Hepatocyte (in vitro differentiated cells): ENCODE data around the gene SORCS2. TPM values are rescaled to one million over a fixed set of nuclear protein-coding genes. Genes with fewer than 3 reads are reported as not detected.

Source experiments
- DNase-seq: peaks from one replicate; pipeline ENCODE4 v3.0.0-alpha.2; 2016; ENCODE audit warnings: low spot score
- H2AFZ ChIP-seq: fragments of 200-600 bp; sonication (generic); 2 replicates; pipeline ENCODE4 v1.6.0; 2016; ENCODE audit warnings: antibody characterized with exemption, mild to moderate bottlenecking
- H3K27ac ChIP-seq: fragments of 200-600 bp; sonication (generic); 2 replicates; pipeline ENCODE4 v1.5.1; 2016; ENCODE audit warnings: mild to moderate bottlenecking
- H3K27me3 ChIP-seq: fragments of 200-600 bp; sonication (generic); 2 replicates; pipeline ENCODE4 v1.6.1; 2016
- H3K36me3 ChIP-seq: fragments of 200-600 bp; sonication (generic); replicated peaks from 2 replicates; pipeline ENCODE4 v1.5.1; 2016; ENCODE audit warnings: low read depth; ENCODE audit not compliant: insufficient read depth
- H3K4me1 ChIP-seq: fragments of 200-600 bp; sonication (generic); 2 replicates; pipeline ENCODE4 v1.5.1; 2016; ENCODE audit warnings: mild to moderate bottlenecking, moderate library complexity; ENCODE audit not compliant: insufficient read depth
- H3K4me2 ChIP-seq: fragments of 200-600 bp; sonication (generic); 2 replicates; pipeline ENCODE4 v1.6.0; 2016
- H3K4me3 ChIP-seq: fragments of 200-600 bp; sonication (generic); 2 replicates; pipeline ENCODE4 v1.5.1; 2016; ENCODE audit warnings: mild to moderate bottlenecking
- H3K79me2 ChIP-seq: fragments of 200-600 bp; sonication (generic); 2 replicates; pipeline ENCODE4 v1.6.0; 2017; ENCODE audit warnings: mild to moderate bottlenecking
- H3K9me2 ChIP-seq: fragments of 200-600 bp; sonication (generic); replicated peaks from 2 replicates; pipeline ENCODE4 v1.6.0; 2017; ENCODE audit warnings: mild to moderate bottlenecking; ENCODE audit not compliant: insufficient read depth
- H3K9me3 ChIP-seq: fragments of 200-600 bp; sonication (generic); 2 replicates; pipeline ENCODE4 v1.5.1; 2016; ENCODE audit warnings: low read depth, mild to moderate bottlenecking
- H4K20me1 ChIP-seq: fragments of 200-600 bp; sonication (generic); 2 replicates; pipeline ENCODE4 v1.6.0; 2016; ENCODE audit warnings: mild to moderate bottlenecking; ENCODE audit not compliant: insufficient read depth, poor library complexity, severe bottlenecking
- CTCF ChIP-seq: fragments of 200-600 bp; sonication (generic); IDR thresholded peaks from 2 replicates; pipeline ENCODE4 v1.5.1; 2016; ENCODE audit warnings: antibody characterized with exemption, mild to moderate bottlenecking; ENCODE audit not compliant: poor library complexity
- EZH2 ChIP-seq: fragments of 200-600 bp; sonication (generic); IDR thresholded peaks from 2 replicates; pipeline ENCODE4 v1.6.1; 2016; ENCODE audit warnings: antibody characterized with exemption, mild to moderate bottlenecking, borderline replicate concordance
- EZH2phosphoT487 ChIP-seq: fragments of 200-600 bp; sonication (generic); IDR thresholded peaks from one replicate; pipeline ENCODE4 v1.6.1; 2018; ENCODE audit warnings: antibody characterized with exemption, mild to moderate bottlenecking, low read depth, moderate library complexity; ENCODE audit not compliant: unreplicated experiment, severe bottlenecking
- WGBS: methylation state at CpG from one replicate; pipeline ENCODE4 v1.1.6; 2016; ENCODE audit warnings: low lambda C conversion rate; ENCODE audit errors: missing lambda C conversion rate; 5-methylcytosine and 5-hydroxymethylcytosine counted together
- polyA plus RNA-seq: library from polyadenylated mRNA; unstranded; fragments of >200 nt; fragmentation: Nextera tagmentation; extraction: Ambion mirVana; gene quantifications from 2 replicates; pipeline ENCODE4 v1.2.1, GENCODE V29; 2016
- total RNA-seq: library from RNA; depleted of rRNA; stranded (reverse); fragments of >200 nt; gene quantifications from 2 replicates; pipeline ENCODE4 v1.2.3, GENCODE V29; 2014

SORCS2 gene
- total and polyA plus RNA-seq, 2 experiments from 2014 or later, result 1.6 to 4.8 TPM

DNA sequence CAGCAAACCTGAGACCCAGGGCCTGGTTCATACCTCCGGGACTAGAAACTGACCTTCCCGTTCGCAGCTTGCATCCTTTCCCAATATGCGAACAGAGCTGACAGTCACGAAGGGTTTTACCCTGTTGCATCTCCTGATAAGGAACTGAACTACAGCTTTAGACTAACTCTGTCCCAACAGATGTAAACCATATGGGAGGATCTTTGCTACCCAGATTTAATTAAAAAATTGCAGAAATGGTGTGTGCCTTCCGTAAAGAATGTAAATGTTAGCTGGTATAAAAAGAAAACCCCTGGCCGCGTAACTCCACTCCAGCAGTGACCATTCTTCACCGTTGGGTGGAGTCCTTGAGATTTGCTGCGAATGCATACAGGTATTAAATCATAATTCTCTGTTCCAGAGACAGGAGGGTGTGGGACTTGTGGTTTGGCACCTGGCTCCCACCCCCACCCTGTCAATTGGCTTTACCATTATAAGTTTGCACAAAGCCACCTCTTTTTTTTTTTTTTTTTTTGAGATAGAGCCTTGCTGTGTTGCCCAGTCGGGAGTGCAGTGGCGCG, 40.6 kb upstream of the SORCS2 start:
- 77% methylated on average over 13 of the region's 13 CpGs for WGBS
- H3K4me3 ChIP-seq, result no peak overlapping the region

DNA sequence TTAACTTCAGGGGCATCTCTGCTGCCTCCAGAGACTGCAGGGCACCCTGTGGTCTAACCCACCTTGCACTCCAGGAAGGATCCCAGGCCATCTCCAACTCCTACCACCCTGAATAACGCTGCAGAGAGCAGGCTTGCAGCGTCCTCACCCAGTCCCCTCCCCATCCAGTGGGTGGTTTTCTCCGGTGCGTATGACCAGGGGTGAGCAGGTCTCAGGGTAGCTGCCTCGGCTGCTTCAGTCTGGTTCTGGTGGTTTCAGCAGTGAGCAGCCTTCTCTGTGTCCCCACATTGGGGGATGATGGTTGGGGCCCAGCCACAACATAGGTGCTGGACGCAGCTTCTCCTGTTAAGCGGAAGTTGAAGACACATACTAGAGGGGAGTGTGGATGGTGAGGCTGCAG, 38.6 kb upstream of the SORCS2 start:
- no peaks in the 10 kb centered on the region for H3K27me3 ChIP-seq
- H2AFZ ChIP-seq, result no peak overlapping the region
- H3K9me3 ChIP-seq, result no peaks in the 10 kb centered on the region
- H3K9me2 ChIP-seq, result no peaks in the 10 kb centered on the region
- TF ChIP-seq CTCF (no peak), EZH2 (no peak), EZH2phosphoT487 (no peak)
- H3K4me1 ChIP-seq, result no peaks in the 10 kb centered on the region
- H3K27ac ChIP-seq, result no peak overlapping the region
- 87% methylated on average over 7 of the region's 7 CpGs for WGBS
- H3K79me2 ChIP-seq, result no peaks in the 10 kb centered on the region
- H4K20me1 ChIP-seq, result no peaks in the 10 kb centered on the region
- no peak overlapping the region for H3K4me2 ChIP-seq
- no peak for DNase-seq
- no peaks in the 10 kb centered on the region for H3K36me3 ChIP-seq
- no peak overlapping the region for H3K4me3 ChIP-seq

More for the DNA sequence above, 40.6 kb upstream of the SORCS2 start:
- no peaks in the 10 kb centered on the region for H3K9me2 ChIP-seq
- H3K79me2 ChIP-seq, result no peaks in the 10 kb centered on the region
- H3K4me1 ChIP-seq, result no peaks in the 10 kb centered on the region
- DNase-seq, result no peak
- H3K27ac ChIP-seq, result no peak overlapping the region
- H4K20me1 ChIP-seq, result no peaks in the 10 kb centered on the region
- no peaks in the 10 kb centered on the region for H3K36me3 ChIP-seq
- H3K27me3 ChIP-seq, result no peaks in the 10 kb centered on the region
- H3K4me2 ChIP-seq, result no peak overlapping the region
- H2AFZ ChIP-seq, result no peak overlapping the region
- TF ChIP-seq EZH2 (no peak), CTCF (peak; percentile 18)
- no peaks in the 10 kb centered on the region for H3K9me3 ChIP-seq

GRCh38 chr4:7154351-7154981, 37.9 kb upstream of the SORCS2 start:
- Histone ChIP-seq H3K4me1 (peaks cover 3% of the 10 kb centered on the region), H3K36me3 (no peaks in the 10 kb centered on the region), H3K9me2 (no peaks in the 10 kb centered on the region), H3K27me3 (no peaks in the 10 kb centered on the region), H3K4me3 (no peak overlapping the region), H3K27ac (no peak overlapping the region), H3K79me2 (no peaks in the 10 kb centered on the region), H3K9me3 (no peaks in the 10 kb centered on the region), H2AFZ (no peak overlapping the region), H3K4me2 (no peak overlapping the region), H4K20me1 (no peaks in the 10 kb centered on the region)
- TF ChIP-seq EZH2phosphoT487 (no peak), CTCF (no peak), EZH2 (no peak)
- 92% methylated on average over 18 of the region's 18 CpGs for WGBS
- DNase-seq, result no peak
